GM12892 (cell line): Measurements from ENCODE around the gene TYK2.

Experiments
- POLR2AphosphoS5 ChIP-seq: IDR thresholded peaks from 2 replicates; pipeline ENCODE4 v1.6.1; 2011; ENCODE audit warnings: low read depth, low read length, control low read depth
- TAF1 ChIP-seq: IDR thresholded peaks from 2 replicates; pipeline ENCODE4 v1.6.1; 2011; ENCODE audit warnings: low read depth, mild to moderate bottlenecking, control low read depth, low read length, borderline replicate concordance

- TF ChIP-seq POLR2AphosphoS5 = no peak
- TF ChIP-seq TAF1 = no peak
These were observed 476 bp downstream of the TYK2 start for GRCh38 chr19:10379880-10380312.
